Retinal pigment epithelial cell (primary cell): Measurements from ENCODE around the gene ZBED3.

ENCODE experiments used
- DNase-seq: peaks from one replicate; pipeline ENCODE4 v3.0.0-alpha.2; 2010; ENCODE audit warnings: low read depth
- H3K4me3 ChIP-seq: 2 replicates; pipeline ENCODE4 v1.5.1; 2011; ENCODE audit warnings: mild to moderate bottlenecking, low read length, control low read depth, moderate library complexity
- CTCF ChIP-seq: conservative IDR thresholded peaks from 2 replicates; pipeline ENCODE4 v1.5.1; 2011; ENCODE audit warnings: low read depth, low read length, control low read depth, inconsistent platforms

ZBED3 gene

GRCh38 chr5:77076961-77077828, 9.9 kb downstream of the ZBED3 start:
- peak; percentile 63 for TF ChIP-seq CTCF
- H3K4me3 ChIP-seq, result peak overlapping the region; percentile 46
- no peak for DNase-seq

- TF ChIP-seq CTCF, result no peak
- no peak for DNase-seq
- no peak overlapping the region for H3K4me3 ChIP-seq
Observed at GRCh38 chr5:77074745-77075144, 12.3 kb downstream of the ZBED3 start.

GRCh38 chr5:77073667-77074066, 13.4 kb downstream of the ZBED3 start:
- no peak for DNase-seq
- no peak overlapping the region for H3K4me3 ChIP-seq
- no peak for TF ChIP-seq CTCF

GRCh38 chr5:77066823-77067442, 20.2 kb downstream of the ZBED3 start:
- no peak for DNase-seq
- TF ChIP-seq CTCF, result no peak
- no peak overlapping the region for H3K4me3 ChIP-seq

- H3K4me3 ChIP-seq, result no peak overlapping the region
- no peak for TF ChIP-seq CTCF
- DNase-seq, result no peak
Observed at GRCh38 chr5:77066184-77066583, 20.9 kb downstream of the ZBED3 start.

GRCh38 chr5:77065256-77065655, 21.8 kb downstream of the ZBED3 start:
- no peak for TF ChIP-seq CTCF
- H3K4me3 ChIP-seq, result no peak overlapping the region
- DNase-seq, result no peak

DNA sequence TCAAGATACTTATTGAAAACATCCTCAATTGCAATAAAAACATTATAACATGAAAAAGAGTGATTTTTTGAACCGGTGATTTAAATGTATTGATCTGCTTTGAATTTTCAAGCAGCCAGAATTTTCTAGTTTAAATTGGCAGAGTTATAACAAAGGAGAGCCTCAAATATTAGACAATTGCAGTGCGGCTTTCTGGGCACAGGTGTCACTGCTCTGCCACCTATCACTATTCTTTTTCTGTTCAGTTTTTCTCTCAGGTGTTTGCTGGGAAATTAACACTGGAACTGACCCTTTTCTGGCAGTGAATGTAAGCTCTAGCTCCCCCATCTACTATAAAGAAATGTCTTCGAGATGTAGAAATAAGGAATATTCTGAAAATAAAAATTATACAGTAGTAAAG, 23.0 kb downstream of the ZBED3 start:
- no peak for DNase-seq
- TF ChIP-seq CTCF, result no peak
- H3K4me3 ChIP-seq, result no peak overlapping the region
